ENCODE data around the gene RHOB. TPM values are rescaled to one million over a fixed set of nuclear protein-coding genes. Genes with fewer than 3 reads are reported as not detected.

Gene RHOB
- total and polyA plus RNA-seq, 2 of the 13 experiments (the other 11 are each of a cell fraction or from before 2014, with no cell fraction given) = 192 to 268 TPM

DNA sequence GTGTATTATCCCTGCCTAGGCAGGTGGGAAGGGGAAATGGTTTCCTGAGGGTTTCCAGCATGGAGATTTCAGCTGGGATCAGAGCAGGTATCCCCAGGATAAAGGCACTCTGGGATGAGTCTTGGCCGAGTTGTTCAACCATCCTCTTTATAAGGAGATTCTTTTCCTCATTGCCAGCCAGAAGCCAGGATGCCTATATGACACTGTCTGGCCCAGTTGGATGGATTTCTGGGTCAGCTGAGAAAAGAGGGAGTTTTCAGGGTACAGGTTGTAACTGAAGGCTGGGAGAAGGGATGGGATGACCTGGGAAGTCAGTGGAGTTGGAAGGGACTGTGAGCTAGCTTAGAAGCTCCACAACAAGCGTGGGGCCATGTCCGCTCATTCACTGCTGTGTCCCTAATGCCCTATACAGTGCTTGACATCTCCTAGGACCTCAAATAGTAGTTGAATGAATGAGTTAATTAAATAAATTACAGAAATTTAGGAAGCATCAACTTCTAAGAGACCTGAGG, 8.3 kb downstream of the RHOB start:
- no peak overlapping the region for H3K4me3 ChIP-seq (replicated peaks in 1 of 3; ENCODE audit: insufficient read depth in 1 of 3, low read depth in 2 of 3, low read length in 3 of 3)
- H3K27me3 ChIP-seq (ENCODE audit: control insufficient read depth in 1 of 2, insufficient read depth in 2 of 2, low read length in 2 of 2) = no peaks in the 10 kb centered on the region
- in situ Hi-C loops (cut with HindIII; ENCODE audit: extremely low pct_ligation_motif_present, low pct_unique_long_range_greater_than_20kb) = no loop called here
- ATAC-seq (no peak), DNase-seq (ENCODE audit: low spot score) (no peak), FAIRE-seq (no peak)
- CTCF ChIA-PET (ENCODE audit: low intra/inter-chr PET ratio, low total read pairs) = no interaction called here
- no TSS peak for BruUV-seq (replicated peaks)
- peaks cover 65% of the 10 kb centered on the region for H3K4me1 ChIP-seq (ENCODE audit: insufficient read depth, low read length)
- peaks cover 5% of the 10 kb centered on the region; the same call in 1 of the 2 replicates for H4K20me1 ChIP-seq (ENCODE audit: insufficient read depth, low read length)
- H2AFZ ChIP-seq (ENCODE audit: low read length) = no peak overlapping the region
- H3K36me3 ChIP-seq (replicated peaks in 1 of 2; ENCODE audit: control insufficient read depth in 1 of 2, insufficient read depth in 2 of 2, low read length in 2 of 2) = no peaks in the 10 kb centered on the region
- H3K9ac ChIP-seq (ENCODE audit: insufficient read depth, low read depth, low read length) = no peak overlapping the region
- 70% methylated on average over 3 of the region's 3 CpGs for WGBS (ENCODE audit: low lambda C conversion rate)
- no peaks in the 10 kb centered on the region for H3K79me2 ChIP-seq (ENCODE audit: insufficient read depth, low read length)
- H3K9me3 ChIP-seq (ENCODE audit: low read length) = no peaks in the 10 kb centered on the region
- POLR2A ChIA-PET = interaction anchor here (0.9 to 18.3 kb wide), 6 partner anchors 6 to 133 kb away, joined by 3 to 1537 read pairs (median 4); partner anchors contain the start of gene RHOB
- no peak overlapping the region for H3K27ac ChIP-seq (ENCODE audit: extremely low read length, insufficient read depth, low read length)
- intact Hi-C loops (cut with micrococcal nuclease; ENCODE audit: unreplicated experiment) = no loop called here
- no peak overlapping the region for H3K4me2 ChIP-seq (ENCODE audit: low read depth, low read length)
- TF ChIP-seq, protein P1, sequence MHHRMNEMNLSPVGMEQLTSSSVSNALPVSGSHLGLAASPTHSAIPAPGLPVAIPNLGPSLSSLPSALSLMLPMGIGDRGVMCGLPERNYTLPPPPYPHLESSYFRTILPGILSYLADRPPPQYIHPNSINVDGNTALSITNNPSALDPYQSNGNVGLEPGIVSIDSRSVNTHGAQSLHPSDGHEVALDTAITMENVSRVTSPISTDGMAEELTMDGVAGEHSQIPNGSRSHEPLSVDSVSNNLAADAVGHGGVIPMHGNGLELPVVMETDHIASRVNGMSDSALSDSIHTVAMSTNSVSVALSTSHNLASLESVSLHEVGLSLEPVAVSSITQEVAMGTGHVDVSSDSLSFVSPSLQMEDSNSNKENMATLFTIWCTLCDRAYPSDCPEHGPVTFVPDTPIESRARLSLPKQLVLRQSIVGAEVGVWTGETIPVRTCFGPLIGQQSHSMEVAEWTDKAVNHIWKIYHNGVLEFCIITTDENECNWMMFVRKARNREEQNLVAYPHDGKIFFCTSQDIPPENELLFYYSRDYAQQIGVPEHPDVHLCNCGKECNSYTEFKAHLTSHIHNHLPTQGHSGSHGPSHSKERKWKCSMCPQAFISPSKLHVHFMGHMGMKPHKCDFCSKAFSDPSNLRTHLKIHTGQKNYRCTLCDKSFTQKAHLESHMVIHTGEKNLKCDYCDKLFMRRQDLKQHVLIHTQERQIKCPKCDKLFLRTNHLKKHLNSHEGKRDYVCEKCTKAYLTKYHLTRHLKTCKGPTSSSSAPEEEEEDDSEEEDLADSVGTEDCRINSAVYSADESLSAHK (CRISPR knock-in tag; IDR thresholded peaks at IDR 0.05; ENCODE audit: borderline replicate concordance) = no peak
- TF ChIP-seq, protein P2, sequence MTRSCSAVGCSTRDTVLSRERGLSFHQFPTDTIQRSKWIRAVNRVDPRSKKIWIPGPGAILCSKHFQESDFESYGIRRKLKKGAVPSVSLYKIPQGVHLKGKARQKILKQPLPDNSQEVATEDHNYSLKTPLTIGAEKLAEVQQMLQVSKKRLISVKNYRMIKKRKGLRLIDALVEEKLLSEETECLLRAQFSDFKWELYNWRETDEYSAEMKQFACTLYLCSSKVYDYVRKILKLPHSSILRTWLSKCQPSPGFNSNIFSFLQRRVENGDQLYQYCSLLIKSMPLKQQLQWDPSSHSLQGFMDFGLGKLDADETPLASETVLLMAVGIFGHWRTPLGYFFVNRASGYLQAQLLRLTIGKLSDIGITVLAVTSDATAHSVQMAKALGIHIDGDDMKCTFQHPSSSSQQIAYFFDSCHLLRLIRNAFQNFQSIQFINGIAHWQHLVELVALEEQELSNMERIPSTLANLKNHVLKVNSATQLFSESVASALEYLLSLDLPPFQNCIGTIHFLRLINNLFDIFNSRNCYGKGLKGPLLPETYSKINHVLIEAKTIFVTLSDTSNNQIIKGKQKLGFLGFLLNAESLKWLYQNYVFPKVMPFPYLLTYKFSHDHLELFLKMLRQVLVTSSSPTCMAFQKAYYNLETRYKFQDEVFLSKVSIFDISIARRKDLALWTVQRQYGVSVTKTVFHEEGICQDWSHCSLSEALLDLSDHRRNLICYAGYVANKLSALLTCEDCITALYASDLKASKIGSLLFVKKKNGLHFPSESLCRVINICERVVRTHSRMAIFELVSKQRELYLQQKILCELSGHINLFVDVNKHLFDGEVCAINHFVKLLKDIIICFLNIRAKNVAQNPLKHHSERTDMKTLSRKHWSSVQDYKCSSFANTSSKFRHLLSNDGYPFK (CRISPR knock-in tag; IDR thresholded peaks at IDR 0.05; ENCODE audit: borderline replicate concordance) = no peak
- no peak for TF ChIP-seq TMF1 (CRISPR knock-in tag; IDR thresholded peaks at IDR 0.05; ENCODE audit: low read depth)
- TF ChIP-seq ATRX (CRISPR knock-in tag; IDR thresholded peaks at IDR 0.05; ENCODE audit: borderline replicate concordance) = no peak
- no peak for TF ChIP-seq HOXA7 (CRISPR knock-in tag; IDR thresholded peaks at IDR 0.05)
- no peak for TF ChIP-seq NFIB (CRISPR knock-in tag; IDR thresholded peaks at IDR 0.05; ENCODE audit: borderline replicate concordance)
- TF ChIP-seq HNRNPUL1 (IDR thresholded peaks at IDR 0.05; ENCODE audit: low read depth, low read length) = no peak
- TF ChIP-seq, protein P3, sequence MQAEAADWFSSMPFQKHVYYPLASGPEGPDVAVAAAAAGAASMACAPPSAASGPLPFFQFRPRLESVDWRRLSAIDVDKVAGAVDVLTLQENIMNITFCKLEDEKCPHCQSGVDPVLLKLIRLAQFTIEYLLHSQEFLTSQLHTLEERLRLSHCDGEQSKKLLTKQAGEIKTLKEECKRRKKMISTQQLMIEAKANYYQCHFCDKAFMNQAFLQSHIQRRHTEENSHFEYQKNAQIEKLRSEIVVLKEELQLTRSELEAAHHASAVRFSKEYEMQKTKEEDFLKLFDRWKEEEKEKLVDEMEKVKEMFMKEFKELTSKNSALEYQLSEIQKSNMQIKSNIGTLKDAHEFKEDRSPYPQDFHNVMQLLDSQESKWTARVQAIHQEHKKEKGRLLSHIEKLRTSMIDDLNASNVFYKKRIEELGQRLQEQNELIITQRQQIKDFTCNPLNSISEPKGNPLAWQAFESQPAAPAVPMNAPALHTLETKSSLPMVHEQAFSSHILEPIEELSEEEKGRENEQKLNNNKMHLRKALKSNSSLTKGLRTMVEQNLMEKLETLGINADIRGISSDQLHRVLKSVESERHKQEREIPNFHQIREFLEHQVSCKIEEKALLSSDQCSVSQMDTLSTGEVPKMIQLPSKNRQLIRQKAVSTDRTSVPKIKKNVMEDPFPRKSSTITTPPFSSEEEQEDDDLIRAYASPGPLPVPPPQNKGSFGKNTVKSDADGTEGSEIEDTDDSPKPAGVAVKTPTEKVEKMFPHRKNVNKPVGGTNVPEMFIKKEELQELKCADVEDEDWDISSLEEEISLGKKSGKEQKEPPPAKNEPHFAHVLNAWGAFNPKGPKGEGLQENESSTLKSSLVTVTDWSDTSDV (CRISPR knock-in tag; IDR thresholded peaks at IDR 0.05) = no peak
- no peak for TF ChIP-seq BCL6 (CRISPR knock-in tag; IDR thresholded peaks at IDR 0.05)
- TF ChIP-seq, protein P4, sequence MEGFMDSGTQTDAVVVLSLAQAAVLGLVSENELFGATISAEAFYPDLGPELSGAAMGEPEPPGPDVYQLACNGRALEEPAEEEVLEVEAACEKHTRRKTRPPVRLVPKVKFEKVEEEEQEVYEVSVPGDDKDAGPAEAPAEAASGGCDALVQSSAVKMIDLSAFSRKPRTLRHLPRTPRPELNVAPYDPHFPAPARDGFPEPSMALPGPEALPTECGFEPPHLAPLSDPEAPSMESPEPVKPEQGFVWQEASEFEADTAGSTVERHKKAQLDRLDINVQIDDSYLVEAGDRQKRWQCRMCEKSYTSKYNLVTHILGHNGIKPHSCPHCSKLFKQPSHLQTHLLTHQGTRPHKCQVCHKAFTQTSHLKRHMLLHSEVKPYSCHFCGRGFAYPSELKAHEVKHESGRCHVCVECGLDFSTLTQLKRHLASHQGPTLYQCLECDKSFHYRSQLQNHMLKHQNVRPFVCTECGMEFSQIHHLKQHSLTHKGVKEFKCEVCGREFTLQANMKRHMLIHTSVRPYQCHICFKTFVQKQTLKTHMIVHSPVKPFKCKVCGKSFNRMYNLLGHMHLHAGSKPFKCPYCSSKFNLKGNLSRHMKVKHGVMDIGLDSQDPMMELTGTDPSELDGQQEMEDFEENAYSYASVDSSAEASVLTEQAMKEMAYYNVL (CRISPR knock-in tag; IDR thresholded peaks at IDR 0.05; ENCODE audit: borderline replicate concordance) = no peak
- TF ChIP-seq, protein P5, sequence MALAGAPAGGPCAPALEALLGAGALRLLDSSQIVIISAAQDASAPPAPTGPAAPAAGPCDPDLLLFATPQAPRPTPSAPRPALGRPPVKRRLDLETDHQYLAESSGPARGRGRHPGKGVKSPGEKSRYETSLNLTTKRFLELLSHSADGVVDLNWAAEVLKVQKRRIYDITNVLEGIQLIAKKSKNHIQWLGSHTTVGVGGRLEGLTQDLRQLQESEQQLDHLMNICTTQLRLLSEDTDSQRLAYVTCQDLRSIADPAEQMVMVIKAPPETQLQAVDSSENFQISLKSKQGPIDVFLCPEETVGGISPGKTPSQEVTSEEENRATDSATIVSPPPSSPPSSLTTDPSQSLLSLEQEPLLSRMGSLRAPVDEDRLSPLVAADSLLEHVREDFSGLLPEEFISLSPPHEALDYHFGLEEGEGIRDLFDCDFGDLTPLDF (CRISPR knock-in tag; IDR thresholded peaks at IDR 0.05) = no peak
